IPS-20b (cell line): ENCODE data around the gene NCKAP5.

Experiments used
- H3K27ac ChIP-seq: one replicate; pipeline ENCODE4 v1.5.1; 2013; ENCODE audit warnings: low read length
- H3K27me3 ChIP-seq: 2 replicates; pipeline ENCODE4 v1.6.1; 2013; ENCODE audit warnings: mild to moderate bottlenecking, low read length, inconsistent platforms; ENCODE audit not compliant: insufficient read depth
- H3K36me3 ChIP-seq: 2 replicates; pipeline ENCODE4 v1.6.1; 2013; ENCODE audit warnings: low read depth, mild to moderate bottlenecking, inconsistent platforms, low read length, moderate library complexity; ENCODE audit not compliant: insufficient read depth
- H3K4me1 ChIP-seq: 2 replicates; pipeline ENCODE4 v1.6.1; 2013; ENCODE audit warnings: mild to moderate bottlenecking, control low read depth, inconsistent platforms, low read length, moderate library complexity; ENCODE audit not compliant: insufficient read depth
- H3K4me3 ChIP-seq: 2 replicates; pipeline ENCODE4 v1.5.1; 2013; ENCODE audit warnings: mild to moderate bottlenecking, low read length, inconsistent platforms
- H3K9ac ChIP-seq: 2 replicates; pipeline ENCODE4 v1.6.1; 2013; ENCODE audit warnings: low read depth, mild to moderate bottlenecking, inconsistent platforms, low read length, moderate library complexity
- H3K9me3 ChIP-seq: 2 replicates; pipeline ENCODE4 v1.6.1; 2013; ENCODE audit warnings: mild to moderate bottlenecking, low read depth, low read length, inconsistent platforms; ENCODE audit not compliant: insufficient read depth

Gene NCKAP5

GRCh38 chr2:133090358-133090757, 477.9 kb downstream of the NCKAP5 start:
- no peak overlapping the region for H3K27ac ChIP-seq
- no peaks in the 10 kb centered on the region for H3K27me3 ChIP-seq
- H3K9me3 ChIP-seq, result no peaks in the 10 kb centered on the region
- H3K9ac ChIP-seq, result no peak overlapping the region
- H3K4me1 ChIP-seq, result no peaks in the 10 kb centered on the region; the same call in 1 of the 2 replicates
- H3K4me3 ChIP-seq, result no peak overlapping the region
- H3K36me3 ChIP-seq, result no peaks in the 10 kb centered on the region

- H3K27me3 ChIP-seq, result no peaks in the 10 kb centered on the region
- H3K4me3 ChIP-seq, result no peak overlapping the region
- H3K9ac ChIP-seq, result no peak overlapping the region
- no peaks in the 10 kb centered on the region for H3K9me3 ChIP-seq
- no peaks in the 10 kb centered on the region; the same call in 1 of the 2 replicates for H3K4me1 ChIP-seq
- H3K36me3 ChIP-seq, result no peaks in the 10 kb centered on the region
- no peak overlapping the region for H3K27ac ChIP-seq
These were observed 482.1 kb downstream of the NCKAP5 start for GRCh38 chr2:133086176-133086575.

- H3K4me1 ChIP-seq, result no peaks in the 10 kb centered on the region; the same call in 1 of the 2 replicates
- no peak overlapping the region for H3K4me3 ChIP-seq
- no peak overlapping the region for H3K27ac ChIP-seq
- H3K9ac ChIP-seq, result no peak overlapping the region
- no peaks in the 10 kb centered on the region for H3K36me3 ChIP-seq
- no peaks in the 10 kb centered on the region for H3K27me3 ChIP-seq
- no peaks in the 10 kb centered on the region for H3K9me3 ChIP-seq
These were observed 482.6 kb downstream of the NCKAP5 start for GRCh38 chr2:133085646-133086045.

GRCh38 chr2:133082034-133082433, 486.2 kb downstream of the NCKAP5 start:
- Histone ChIP-seq H3K27me3 (no peaks in the 10 kb centered on the region), H3K36me3 (no peaks in the 10 kb centered on the region), H3K27ac (no peak overlapping the region), H3K9me3 (no peaks in the 10 kb centered on the region), H3K9ac (no peak overlapping the region), H3K4me3 (no peak overlapping the region), H3K4me1 (no peaks in the 10 kb centered on the region; the same call in 1 of the 2 replicates)

- Histone ChIP-seq H3K4me3 (no peak overlapping the region), H3K4me1 (no peaks in the 10 kb centered on the region)
These were observed 487.4 kb downstream of the NCKAP5 start for GRCh38 chr2:133080822-133081221.

GRCh38 chr2:133078667-133079411, 489.4 kb downstream of the NCKAP5 start:
- Histone ChIP-seq H3K36me3 (no peaks in the 10 kb centered on the region), H3K27me3 (no peaks in the 10 kb centered on the region), H3K9me3 (no peaks in the 10 kb centered on the region), H3K27ac (no peak overlapping the region), H3K4me1 (no peaks in the 10 kb centered on the region), H3K9ac (no peak overlapping the region), H3K4me3 (no peak overlapping the region)

More at GRCh38 chr2:133080822-133081221, 487.4 kb downstream of the NCKAP5 start:
- Histone ChIP-seq H3K36me3 (no peaks in the 10 kb centered on the region), H3K27ac (no peak overlapping the region), H3K9me3 (no peaks in the 10 kb centered on the region), H3K9ac (no peak overlapping the region), H3K27me3 (no peaks in the 10 kb centered on the region)

GRCh38 chr2:133077269-133077822, 490.9 kb downstream of the NCKAP5 start:
- Histone ChIP-seq H3K27ac (no peak overlapping the region), H3K4me3 (no peak overlapping the region), H3K9ac (no peak overlapping the region), H3K9me3 (no peaks in the 10 kb centered on the region), H3K27me3 (no peaks in the 10 kb centered on the region), H3K36me3 (no peaks in the 10 kb centered on the region), H3K4me1 (no peaks in the 10 kb centered on the region)

GRCh38 chr2:133072837-133073694, 495.2 kb downstream of the NCKAP5 start:
- Histone ChIP-seq H3K9me3 (no peaks in the 10 kb centered on the region), H3K27me3 (no peaks in the 10 kb centered on the region), H3K36me3 (no peaks in the 10 kb centered on the region), H3K27ac (no peak overlapping the region), H3K9ac (no peak overlapping the region), H3K4me1 (no peaks in the 10 kb centered on the region), H3K4me3 (no peak overlapping the region)

- Histone ChIP-seq H3K9ac (no peak overlapping the region), H3K27me3 (no peaks in the 10 kb centered on the region), H3K27ac (no peak overlapping the region), H3K9me3 (no peaks in the 10 kb centered on the region), H3K4me1 (no peaks in the 10 kb centered on the region), H3K4me3 (no peak overlapping the region), H3K36me3 (no peaks in the 10 kb centered on the region)
These were observed 504.5 kb downstream of the NCKAP5 start for GRCh38 chr2:133063775-133064174.

GRCh38 chr2:133062931-133063665, 505.2 kb downstream of the NCKAP5 start:
- Histone ChIP-seq H3K9ac (no peak overlapping the region), H3K27me3 (no peaks in the 10 kb centered on the region), H3K4me1 (no peaks in the 10 kb centered on the region), H3K27ac (no peak overlapping the region), H3K36me3 (no peaks in the 10 kb centered on the region), H3K4me3 (no peak overlapping the region), H3K9me3 (no peaks in the 10 kb centered on the region)

- Histone ChIP-seq H3K27me3 (no peaks in the 10 kb centered on the region), H3K4me3 (no peak overlapping the region), H3K4me1 (no peaks in the 10 kb centered on the region), H3K27ac (no peak overlapping the region), H3K36me3 (no peaks in the 10 kb centered on the region), H3K9ac (no peak overlapping the region), H3K9me3 (no peaks in the 10 kb centered on the region)
These were observed 506.2 kb downstream of the NCKAP5 start for GRCh38 chr2:133061874-133062593.
